Endodermal cell (in vitro differentiated cells): ENCODE results near the gene SCEL. TPM values are rescaled to one million over a fixed set of nuclear protein-coding genes. Genes with fewer than 3 reads are reported as not detected.

Source experiments
- DNase-seq: peaks from one replicate; pipeline ENCODE4 v3.0.0-alpha.2; 2017
- H3K27ac ChIP-seq: 2 replicates; pipeline ENCODE4 v1.5.1; 2013; ENCODE audit warnings: mild to moderate bottlenecking, low read depth, low read length, moderate library complexity
- H3K27me3 ChIP-seq: 2 replicates; pipeline ENCODE4 v1.6.1; 2013; ENCODE audit warnings: mild to moderate bottlenecking, low read length, moderate library complexity; ENCODE audit not compliant: insufficient read depth, control insufficient read depth, poor library complexity, severe bottlenecking
- H3K36me3 ChIP-seq: 2 replicates; pipeline ENCODE4 v1.7.0; 2013; ENCODE audit warnings: mild to moderate bottlenecking, low read length, moderate library complexity; ENCODE audit not compliant: control insufficient read depth, insufficient read depth
- H3K4me1 ChIP-seq: one replicate; pipeline ENCODE4 v1.7.0; 2013; ENCODE audit warnings: low read length; ENCODE audit not compliant: control insufficient read depth, insufficient read depth
- H3K4me3 ChIP-seq: 2 replicates; pipeline ENCODE4 v1.5.1; 2013; ENCODE audit warnings: mild to moderate bottlenecking, low read length, moderate library complexity
- H3K9ac ChIP-seq: 2 replicates; pipeline ENCODE4 v1.6.1; 2013; ENCODE audit warnings: mild to moderate bottlenecking, low read length, moderate library complexity; ENCODE audit not compliant: poor library complexity, severe bottlenecking; ENCODE audit errors: extremely low read depth
- H3K9me3 ChIP-seq: 2 replicates; pipeline ENCODE4 v1.6.1; 2013; ENCODE audit warnings: mild to moderate bottlenecking, low read length, moderate library complexity; ENCODE audit not compliant: control insufficient read depth
- H3K27ac Mint-ChIP-seq: 2 replicates; pipeline ENCODE4 v1.8.0; 2020; ENCODE audit warnings: mixed read lengths
- H3K27me3 Mint-ChIP-seq: 2 replicates; pipeline ENCODE4 v1.8.0; 2021; ENCODE audit warnings: mild to moderate bottlenecking, mixed read lengths; ENCODE audit not compliant: insufficient read depth
- H3K36me3 Mint-ChIP-seq: 2 replicates; pipeline ENCODE4 v1.8.0; 2020; ENCODE audit warnings: low read depth, mixed read lengths
- H3K4me1 Mint-ChIP-seq: 2 replicates; pipeline ENCODE4 v1.8.0; 2020; ENCODE audit warnings: mixed read lengths
- H3K4me3 Mint-ChIP-seq: 2 replicates; pipeline ENCODE4 v1.8.0; 2020; ENCODE audit warnings: mild to moderate bottlenecking, moderate library complexity, mixed read lengths
- H3K9me3 Mint-ChIP-seq: 2 replicates; pipeline ENCODE4 v1.8.0; 2020; ENCODE audit warnings: mild to moderate bottlenecking, mixed read lengths
- WGBS, 2 experiments: methylation state at CpG; one replicate each; pipeline versions ENCODE4 v1.1.5 to v1.1.7; 2013; ENCODE audit warnings: missing lambda C conversion rate in 2 of 2, mixed read lengths in 1 of 2; ENCODE audit not compliant: insufficient coverage in 1 of 2, insufficient read length in 1 of 2; 5-methylcytosine and 5-hydroxymethylcytosine counted together
- total RNA-seq, 2 donors: library from RNA; stranded (reverse); fragmentation: NEBNext Ultra II Directional in 1 of 2; extraction: Animal tissue kit (Norgen Biotek cat#: 25700) in 1 of 2; gene quantifications; 2 replicates in 1 of 2; 3 replicates in 1 of 2; pipeline ENCODE4 v1.2.1, GENCODE V29; 2021
- TF ChIP-seq, protein P1 (sequence below): fragments of 200-600 bp; sonication (generic); conservative IDR thresholded peaks from 2 replicates; pipeline ENCODE4 v1.5.0; 2021; ENCODE audit warnings: antibody characterized with exemption, mild to moderate bottlenecking

SCEL gene
- total RNA-seq, 2 donors from 2014 or later: 0.18 TPM; not detected in 1

DNA sequence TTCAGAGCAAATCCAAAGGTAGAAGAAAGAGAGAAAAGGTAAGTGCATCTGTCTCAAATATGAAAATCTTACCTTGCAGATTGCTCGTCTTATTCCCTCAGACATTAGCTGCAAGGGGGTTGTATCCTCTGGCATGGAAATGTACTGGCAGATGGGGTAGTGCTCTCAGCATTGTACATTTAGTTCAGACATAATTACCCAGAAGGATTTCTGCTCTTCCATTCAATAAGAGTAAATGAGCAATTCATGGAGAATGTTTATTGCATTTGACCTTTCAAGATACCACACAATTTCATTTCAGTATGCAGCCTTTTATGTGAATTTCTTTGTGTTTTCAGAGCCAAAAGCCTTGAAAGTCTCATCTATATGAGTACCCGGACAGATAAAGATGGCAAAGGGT is 63.8 kb downstream of the SCEL start:
- TF ChIP-seq, protein P1, sequence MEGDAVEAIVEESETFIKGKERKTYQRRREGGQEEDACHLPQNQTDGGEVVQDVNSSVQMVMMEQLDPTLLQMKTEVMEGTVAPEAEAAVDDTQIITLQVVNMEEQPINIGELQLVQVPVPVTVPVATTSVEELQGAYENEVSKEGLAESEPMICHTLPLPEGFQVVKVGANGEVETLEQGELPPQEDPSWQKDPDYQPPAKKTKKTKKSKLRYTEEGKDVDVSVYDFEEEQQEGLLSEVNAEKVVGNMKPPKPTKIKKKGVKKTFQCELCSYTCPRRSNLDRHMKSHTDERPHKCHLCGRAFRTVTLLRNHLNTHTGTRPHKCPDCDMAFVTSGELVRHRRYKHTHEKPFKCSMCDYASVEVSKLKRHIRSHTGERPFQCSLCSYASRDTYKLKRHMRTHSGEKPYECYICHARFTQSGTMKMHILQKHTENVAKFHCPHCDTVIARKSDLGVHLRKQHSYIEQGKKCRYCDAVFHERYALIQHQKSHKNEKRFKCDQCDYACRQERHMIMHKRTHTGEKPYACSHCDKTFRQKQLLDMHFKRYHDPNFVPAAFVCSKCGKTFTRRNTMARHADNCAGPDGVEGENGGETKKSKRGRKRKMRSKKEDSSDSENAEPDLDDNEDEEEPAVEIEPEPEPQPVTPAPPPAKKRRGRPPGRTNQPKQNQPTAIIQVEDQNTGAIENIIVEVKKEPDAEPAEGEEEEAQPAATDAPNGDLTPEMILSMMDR: no peak
- H3K9ac ChIP-seq: no peak overlapping the region
- 94 to 100% methylated on average over 2 of the region's 2 CpGs for WGBS, 2 experiments
- no peak overlapping the region for H3K27ac ChIP-seq
- Mint-ChIP-seq H3K9me3 (no peaks in the 10 kb centered on the region), H3K36me3 (no peaks in the 10 kb centered on the region), H3K27me3 (no peaks in the 10 kb centered on the region), H3K27ac (no peak overlapping the region), H3K4me1 (no peaks in the 10 kb centered on the region), H3K4me3 (no peak overlapping the region)
- H3K27me3 ChIP-seq: no peaks in the 10 kb centered on the region
- no peaks in the 10 kb centered on the region for H3K36me3 ChIP-seq
- no peak for DNase-seq
- no peak overlapping the region for H3K4me3 ChIP-seq
- H3K4me1 ChIP-seq: no peaks in the 10 kb centered on the region
- no peaks in the 10 kb centered on the region for H3K9me3 ChIP-seq

DNA sequence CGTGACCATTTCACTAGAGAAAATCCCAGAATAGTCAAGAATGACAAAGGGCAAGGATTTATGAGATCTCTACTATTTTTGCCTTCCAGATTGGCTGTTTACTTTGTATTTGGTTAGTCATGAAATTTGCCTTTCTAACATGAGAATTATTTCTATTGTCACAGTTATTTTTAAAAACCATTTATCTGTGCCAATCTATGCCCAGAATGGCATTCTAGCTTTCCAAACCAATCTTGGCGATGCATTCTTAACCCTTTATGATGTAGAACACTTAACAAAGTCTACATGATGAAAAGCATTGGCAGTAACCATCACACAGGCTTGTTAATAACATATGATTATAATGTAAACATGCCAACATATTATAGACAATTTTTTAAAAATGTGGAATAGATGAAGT is 65.2 kb downstream of the SCEL start:
- Histone ChIP-seq H3K9me3 (no peaks in the 10 kb centered on the region), H3K4me3 (no peak overlapping the region), H3K27ac (no peak overlapping the region), H3K4me1 (no peaks in the 10 kb centered on the region), H3K36me3 (no peaks in the 10 kb centered on the region), H3K9ac (no peak overlapping the region), H3K27me3 (no peaks in the 10 kb centered on the region)
- Mint-ChIP-seq H3K9me3 (no peaks in the 10 kb centered on the region), H3K4me1 (no peaks in the 10 kb centered on the region), H3K4me3 (no peak overlapping the region), H3K27me3 (no peaks in the 10 kb centered on the region), H3K27ac (no peak overlapping the region), H3K36me3 (no peaks in the 10 kb centered on the region)
- 100% methylated on average over 1 to 2 of the region's 2 CpGs for WGBS, 2 experiments
- no peak for DNase-seq
- TF ChIP-seq, protein P1: no peak

DNA sequence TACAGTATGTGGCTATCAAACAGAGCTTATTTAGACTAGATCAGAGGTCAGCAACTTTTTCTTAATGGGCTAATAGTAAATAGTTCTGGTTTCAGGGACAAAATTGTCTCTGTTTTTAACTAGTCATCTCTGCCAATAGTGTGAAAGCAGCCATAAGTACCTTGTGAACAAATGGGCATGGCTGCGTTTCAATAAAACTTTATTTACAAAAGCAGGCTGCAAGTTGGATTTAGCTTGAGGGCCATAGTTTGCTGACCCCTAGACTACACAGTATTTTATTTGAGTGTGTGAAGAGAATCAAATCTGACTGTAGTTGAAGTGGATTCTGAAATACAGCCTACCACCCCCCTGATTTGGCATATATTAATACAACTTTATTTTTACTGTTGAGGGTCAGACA is 75.6 kb downstream of the SCEL start:
- H3K4me3 Mint-ChIP-seq: no peak overlapping the region
- no peaks in the 10 kb centered on the region for H3K9me3 ChIP-seq
- no peak overlapping the region for H3K9ac ChIP-seq
- 100% methylated on average over 1 of the region's 1 CpG for WGBS, 2 experiments
- no peak overlapping the region for H3K4me3 ChIP-seq
- H3K36me3 ChIP-seq: no peaks in the 10 kb centered on the region
- no peaks in the 10 kb centered on the region for H3K4me1 ChIP-seq
- no peaks in the 10 kb centered on the region for H3K27me3 Mint-ChIP-seq
- no peaks in the 10 kb centered on the region for H3K27me3 ChIP-seq
- TF ChIP-seq, protein P1: no peak
- no peak overlapping the region for H3K27ac Mint-ChIP-seq
- H3K9me3 Mint-ChIP-seq: no peaks in the 10 kb centered on the region
- no peak overlapping the region for H3K27ac ChIP-seq
- no peak for DNase-seq
- no peaks in the 10 kb centered on the region for H3K36me3 Mint-ChIP-seq
- H3K4me1 Mint-ChIP-seq: peaks cover 6% of the 10 kb centered on the region
